IMR-90 (cell line): ENCODE measurements around the gene PPIP5K2. TPM values are rescaled to one million over a fixed set of nuclear protein-coding genes. Genes with fewer than 3 reads are reported as not detected.

Experiments used
- ATAC-seq: fragments of 200-7000 bp; cut with Tn5 transposase; 2 replicates; pipeline ENCODE4 v1.9.1; 2020; ENCODE audit warnings: low read depth, mild to moderate bottlenecking, moderate library complexity
- BruUV-seq: library from RNA; stranded (reverse); fragments of 400-500 nt; replicated peaks from 2 replicates; lab custom pipeline; 2021; lab: Mats Ljungman, UMichigan
- CTCF ChIA-PET: fragments of 300-600 bp; formaldehyde crosslinking; extraction: SDS; loops from one replicate; lab custom pipeline; 2021; ENCODE audit warnings: antibody characterized with exemption; lab: Yijun Ruan, JAX
- POLR2A ChIA-PET: fragments of 300-600 bp; sonication (Branson Sonifier 250); formaldehyde crosslinking; loops from one replicate; lab custom pipeline; 2022; ENCODE audit warnings: antibody characterized with exemption; ENCODE audit not compliant: unreplicated experiment; lab: Charles Lee
- DNase-seq: peaks from one replicate; pipeline ENCODE4 v3.0.0; 2013
- H2AFZ ChIP-seq: replicated peaks from 2 replicates; pipeline ENCODE3; 2013; ENCODE audit warnings: low read length, mild to moderate bottlenecking; ENCODE audit not compliant: poor library complexity
- H2AK5ac ChIP-seq: 2 replicates; pipeline ENCODE4 v1.6.1; 2013; ENCODE audit warnings: low read depth, low read length, inconsistent platforms
- H2AK9ac ChIP-seq: replicated peaks from 2 replicates; pipeline ENCODE3; 2013; ENCODE audit warnings: mild to moderate bottlenecking, low read depth, low read length, moderate library complexity; ENCODE audit not compliant: poor library complexity
- H2BK120ac ChIP-seq: 2 replicates; pipeline ENCODE4 v1.6.1; 2013; ENCODE audit warnings: low read depth, low read length, inconsistent platforms
- H2BK15ac ChIP-seq: 3 replicates; pipeline ENCODE4 v1.6.1; 2013; ENCODE audit warnings: low read depth, low read length, inconsistent platforms
- H2BK20ac ChIP-seq: 2 replicates; pipeline ENCODE4 v1.6.1; 2013; ENCODE audit warnings: low read depth, mild to moderate bottlenecking, inconsistent platforms, low read length, moderate library complexity
- H2BK5ac ChIP-seq: 2 replicates; pipeline ENCODE4 v1.6.1; 2013; ENCODE audit warnings: mild to moderate bottlenecking, low read depth, low read length, inconsistent platforms; ENCODE audit not compliant: poor library complexity, severe bottlenecking
- H3K14ac ChIP-seq: replicated peaks from 2 replicates; pipeline ENCODE4 v1.6.1; 2013; ENCODE audit warnings: low read depth, low read length, inconsistent platforms
- H3K18ac ChIP-seq: 2 replicates; pipeline ENCODE4 v1.6.1; 2013; ENCODE audit warnings: low read depth, low read length, control low read depth
- H3K23ac ChIP-seq: 2 replicates; pipeline ENCODE4 v1.6.1; 2013; ENCODE audit warnings: low read depth, low read length, inconsistent platforms
- H3K27ac ChIP-seq: 2 replicates; pipeline ENCODE4 v1.5.1; 2013; ENCODE audit warnings: mild to moderate bottlenecking, control low read depth, low read length; ENCODE audit not compliant: insufficient read depth
- H3K27me3 ChIP-seq: 2 replicates; pipeline ENCODE4 v1.6.1; 2013; ENCODE audit warnings: low read length; ENCODE audit not compliant: control insufficient read depth, insufficient read depth
- H3K36me3 ChIP-seq: 2 replicates; pipeline ENCODE4 v1.6.1; 2013; ENCODE audit warnings: low read length, mixed read lengths; ENCODE audit not compliant: control insufficient read depth, insufficient read depth
- H3K4ac ChIP-seq: 2 replicates; pipeline ENCODE4 v1.6.1; 2013; ENCODE audit warnings: low read depth, low read length, inconsistent platforms
- H3K4me1 ChIP-seq: 2 replicates; pipeline ENCODE4 v1.6.1; 2013; ENCODE audit warnings: low read length, mixed read lengths; ENCODE audit not compliant: control insufficient read depth, insufficient read depth
- H3K4me2 ChIP-seq: 2 replicates; pipeline ENCODE4 v1.6.1; 2013; ENCODE audit warnings: low read depth, mild to moderate bottlenecking, control low read depth, low read length, moderate library complexity
- H3K4me3 ChIP-seq: 2 replicates; pipeline ENCODE4 v1.5.1; 2013; ENCODE audit warnings: low read depth, mild to moderate bottlenecking, control low read depth, low read length, moderate library complexity; ENCODE audit not compliant: insufficient read depth
- H3K56ac ChIP-seq: 2 replicates; pipeline ENCODE4 v1.6.1; 2013; ENCODE audit warnings: low read length, inconsistent platforms; ENCODE audit not compliant: insufficient read depth; ENCODE audit errors: extremely low read depth
- H3K79me1 ChIP-seq, 2 experiments: 2 replicates each; pipeline ENCODE4 v1.6.1; 2013; ENCODE audit warnings: low read length in 2 of 2, inconsistent platforms in 1 of 2, low read depth in 1 of 2
- H3K9ac ChIP-seq: 2 replicates; pipeline ENCODE4 v1.6.1; 2013; ENCODE audit warnings: low read depth, low read length, control low read depth
- H3K9me1 ChIP-seq: 2 replicates; pipeline ENCODE4 v1.6.1; 2013; ENCODE audit warnings: low read length, inconsistent platforms; ENCODE audit not compliant: insufficient read depth
- H3K9me3 ChIP-seq: 2 replicates; pipeline ENCODE4 v1.6.1; 2013; ENCODE audit warnings: low read length; ENCODE audit not compliant: control insufficient read depth, insufficient read depth
- H4K20me1 ChIP-seq: 2 replicates; pipeline ENCODE4 v1.6.1; 2013; ENCODE audit warnings: low read length, inconsistent platforms; ENCODE audit not compliant: insufficient read depth
- H4K5ac ChIP-seq: 2 replicates; pipeline ENCODE4 v1.6.1; 2013; ENCODE audit warnings: mild to moderate bottlenecking, low read depth, low read length, control low read depth
- H4K8ac ChIP-seq, 2 experiments: 2 replicates each; pipeline ENCODE4 v1.6.1; 2013; ENCODE audit warnings: low read depth in 2 of 2, low read length in 2 of 2, control low read depth in 1 of 2, inconsistent platforms in 1 of 2
- H4K91ac ChIP-seq: 2 replicates; pipeline ENCODE4 v1.6.1; 2013; ENCODE audit warnings: low read depth, low read length, inconsistent platforms; ENCODE audit not compliant: insufficient read depth
- BHLHE40 ChIP-seq: fragments of 150-350 bp; IDR thresholded peaks from 2 replicates; pipeline ENCODE4 v1.6.1; 2016; ENCODE audit warnings: mild to moderate bottlenecking, low read depth, low read length
- CEBPB ChIP-seq: IDR thresholded peaks from 2 replicates; pipeline ENCODE4 v1.6.1; 2012; ENCODE audit warnings: low read depth, low read length, improper control_type of control experiment
- CHD1 ChIP-seq: IDR thresholded peaks from 2 replicates; pipeline ENCODE4 v1.6.1; 2012; ENCODE audit warnings: low read depth, low read length, improper control_type of control experiment
- FOS ChIP-seq: fragments of 150-350 bp; IDR thresholded peaks from 2 replicates; pipeline ENCODE4 v1.6.1; 2016; ENCODE audit warnings: low read depth, low read length
- MAFK ChIP-seq: IDR thresholded peaks from 2 replicates; pipeline ENCODE4 v1.6.1; 2012; ENCODE audit warnings: low read depth, low read length, improper control_type of control experiment
- MAZ ChIP-seq: IDR thresholded peaks from 2 replicates; pipeline ENCODE4 v1.6.1; 2012; ENCODE audit warnings: low read depth, mild to moderate bottlenecking, low read length, improper control_type of control experiment, moderate library complexity, borderline replicate concordance
- MXI1 ChIP-seq: IDR thresholded peaks from 2 replicates; pipeline ENCODE4 v1.6.1; 2012; ENCODE audit warnings: low read depth, mild to moderate bottlenecking, low read length, moderate library complexity, borderline replicate concordance
- NFE2L2 ChIP-seq: fragments of 150-350 bp; IDR thresholded peaks from 2 replicates; pipeline ENCODE4 v1.6.1; 2016; ENCODE audit warnings: low read depth, mild to moderate bottlenecking, low read length
- POLR2A ChIP-seq: IDR thresholded peaks from 2 replicates; pipeline ENCODE4 v1.6.1; 2012; ENCODE audit warnings: mild to moderate bottlenecking, low read depth, low read length
- RAD21 ChIP-seq: IDR thresholded peaks from 2 replicates; pipeline ENCODE4 v1.6.1; 2012; ENCODE audit warnings: low read length, improper control_type of control experiment
- RCOR1 ChIP-seq: IDR thresholded peaks from 2 replicates; pipeline ENCODE4 v1.6.1; 2012; ENCODE audit warnings: mild to moderate bottlenecking, low read length, improper control_type of control experiment; ENCODE audit not compliant: insufficient replicate concordance
- RFX5 ChIP-seq: IDR thresholded peaks from 2 replicates; pipeline ENCODE4 v1.8.0; 2012; ENCODE audit warnings: low read depth, mild to moderate bottlenecking, low read length, moderate library complexity
- SMC3 ChIP-seq: fragments of 150-350 bp; IDR thresholded peaks from 2 replicates; pipeline ENCODE4 v1.6.1; 2016; ENCODE audit warnings: low read depth, mild to moderate bottlenecking, antibody characterized with exemption, low read length, moderate library complexity
- WGBS, 2 experiments: methylation state at CpG; one replicate each; pipeline versions ENCODE4 v1.1.5 to v1.1.7; 2013; ENCODE audit warnings: missing lambda C conversion rate in 2 of 2; ENCODE audit not compliant: insufficient read length in 1 of 2; ENCODE audit errors: extremely low coverage in 2 of 2; 5-methylcytosine and 5-hydroxymethylcytosine counted together
- dilution Hi-C: fragments of 300-500 bp; cut with HindIII; formaldehyde crosslinking; loops from one replicate; pipeline ENCODE4 v1.14.3; 2018; ENCODE audit warnings: low sequenced_read_pairs; ENCODE audit not compliant: unreplicated experiment
- in situ Hi-C: fragments of 300-500 bp; cut with MboI; formaldehyde crosslinking; loops from 3 replicates; pipeline ENCODE4 v1.14.3; 2019; ENCODE audit warnings: low sequenced_read_pairs, inconsistent platforms, mixed read lengths
- intact Hi-C: fragments of 100-400 bp; cut with micrococcal nuclease; formaldehyde crosslinking; loops from 2 replicates; pipeline ENCODE4 v1.10.0; 2022
- polyA plus RNA-seq, 3 experiments: library from polyadenylated mRNA; depleted of rRNA; stranded (reverse); fragments of >200 nt; gene quantifications; 2 replicates each; pipeline ENCODE4 v1.2.3, GENCODE V29; 2012; ENCODE audit warnings: low replicate concordance in 1 of 3
- total RNA-seq: library from RNA; depleted of rRNA; stranded (reverse); fragments of >200 nt; gene quantifications from 2 replicates; pipeline ENCODE4 v1.2.3, GENCODE V29; 2012
- TF ChIP-seq, protein P1 (sequence below): fragments of 150-350 bp; IDR thresholded peaks from 2 replicates; pipeline ENCODE4 v1.6.1; 2016; ENCODE audit warnings: low read depth, mild to moderate bottlenecking, low read length, moderate library complexity, borderline replicate concordance
- TF ChIP-seq, protein P2 (sequence below): conservative IDR thresholded peaks from 2 replicates; pipeline ENCODE4 v1.5.1; 2012; ENCODE audit warnings: mild to moderate bottlenecking, low read depth, low read length, improper control_type of control experiment
- TF ChIP-seq, protein P3 (sequence below): fragments of 150-350 bp; IDR thresholded peaks from 2 replicates; pipeline ENCODE4 v1.6.1; 2017; ENCODE audit warnings: mild to moderate bottlenecking, antibody characterized with exemption, low read length, low read depth

PPIP5K2 gene
- total and polyA plus RNA-seq, 2 of the 4 experiments (the other 2 are of a cell fraction): 32.4 to 67.6 TPM

DNA sequence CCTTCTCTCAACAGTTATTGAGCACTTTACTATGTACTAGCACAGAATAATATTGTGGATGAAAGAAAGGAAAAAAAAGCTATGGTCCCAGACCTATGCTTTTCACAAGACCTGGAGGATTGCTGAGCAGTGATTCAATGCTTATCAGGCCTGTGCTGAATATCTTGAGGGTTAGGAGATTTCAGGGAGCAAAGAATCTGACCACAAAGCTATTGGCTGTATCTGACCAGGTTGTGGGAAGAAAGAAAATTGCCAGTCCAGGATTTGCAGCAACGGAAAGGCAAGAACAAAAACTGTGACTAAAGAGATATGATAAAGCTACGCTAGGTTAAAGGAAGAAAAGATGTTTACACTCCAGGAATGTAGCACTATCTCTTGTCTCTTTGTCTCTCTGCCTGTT lies 123.6 kb downstream of the PPIP5K2 start:
- ATAC-seq: peak; percentile 49
- DNase-seq: peak; percentile 67
- H3K23ac ChIP-seq: no peak overlapping the region
- H3K18ac ChIP-seq: no peak overlapping the region
- H2AFZ ChIP-seq: no peak overlapping the region
- peaks cover 3% of the 10 kb centered on the region for H3K4me1 ChIP-seq
- dilution Hi-C loops (no loop called here), intact Hi-C loops (no loop called here), in situ Hi-C loops (no loop called here)
- no peak overlapping the region for H2BK120ac ChIP-seq
- no peaks in the 10 kb centered on the region for H3K9me1 ChIP-seq
- H3K79me1 ChIP-seq: no peaks in the 10 kb centered on the region
- no TSS peak for BruUV-seq
- H3K4me3 ChIP-seq: no peak overlapping the region
- no peaks in the 10 kb centered on the region for H3K36me3 ChIP-seq
- H2BK5ac ChIP-seq: no peak overlapping the region
- TF ChIP-seq POLR2A (no peak), SMC3 (no peak), CEBPB (no peak), CHD1 (no peak), RCOR1 (no peak), MAZ (no peak), RFX5 (no peak), BHLHE40 (no peak), MXI1 (no peak), RAD21 (no peak), MAFK (no peak), FOS (no peak), NFE2L2 (no peak)
- TF ChIP-seq, protein P1, sequence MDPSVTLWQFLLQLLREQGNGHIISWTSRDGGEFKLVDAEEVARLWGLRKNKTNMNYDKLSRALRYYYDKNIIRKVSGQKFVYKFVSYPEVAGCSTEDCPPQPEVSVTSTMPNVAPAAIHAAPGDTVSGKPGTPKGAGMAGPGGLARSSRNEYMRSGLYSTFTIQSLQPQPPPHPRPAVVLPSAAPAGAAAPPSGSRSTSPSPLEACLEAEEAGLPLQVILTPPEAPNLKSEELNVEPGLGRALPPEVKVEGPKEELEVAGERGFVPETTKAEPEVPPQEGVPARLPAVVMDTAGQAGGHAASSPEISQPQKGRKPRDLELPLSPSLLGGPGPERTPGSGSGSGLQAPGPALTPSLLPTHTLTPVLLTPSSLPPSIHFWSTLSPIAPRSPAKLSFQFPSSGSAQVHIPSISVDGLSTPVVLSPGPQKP: no peak
- TF ChIP-seq, protein P2, sequence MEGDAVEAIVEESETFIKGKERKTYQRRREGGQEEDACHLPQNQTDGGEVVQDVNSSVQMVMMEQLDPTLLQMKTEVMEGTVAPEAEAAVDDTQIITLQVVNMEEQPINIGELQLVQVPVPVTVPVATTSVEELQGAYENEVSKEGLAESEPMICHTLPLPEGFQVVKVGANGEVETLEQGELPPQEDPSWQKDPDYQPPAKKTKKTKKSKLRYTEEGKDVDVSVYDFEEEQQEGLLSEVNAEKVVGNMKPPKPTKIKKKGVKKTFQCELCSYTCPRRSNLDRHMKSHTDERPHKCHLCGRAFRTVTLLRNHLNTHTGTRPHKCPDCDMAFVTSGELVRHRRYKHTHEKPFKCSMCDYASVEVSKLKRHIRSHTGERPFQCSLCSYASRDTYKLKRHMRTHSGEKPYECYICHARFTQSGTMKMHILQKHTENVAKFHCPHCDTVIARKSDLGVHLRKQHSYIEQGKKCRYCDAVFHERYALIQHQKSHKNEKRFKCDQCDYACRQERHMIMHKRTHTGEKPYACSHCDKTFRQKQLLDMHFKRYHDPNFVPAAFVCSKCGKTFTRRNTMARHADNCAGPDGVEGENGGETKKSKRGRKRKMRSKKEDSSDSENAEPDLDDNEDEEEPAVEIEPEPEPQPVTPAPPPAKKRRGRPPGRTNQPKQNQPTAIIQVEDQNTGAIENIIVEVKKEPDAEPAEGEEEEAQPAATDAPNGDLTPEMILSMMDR: no peak
- TF ChIP-seq, protein P3, sequence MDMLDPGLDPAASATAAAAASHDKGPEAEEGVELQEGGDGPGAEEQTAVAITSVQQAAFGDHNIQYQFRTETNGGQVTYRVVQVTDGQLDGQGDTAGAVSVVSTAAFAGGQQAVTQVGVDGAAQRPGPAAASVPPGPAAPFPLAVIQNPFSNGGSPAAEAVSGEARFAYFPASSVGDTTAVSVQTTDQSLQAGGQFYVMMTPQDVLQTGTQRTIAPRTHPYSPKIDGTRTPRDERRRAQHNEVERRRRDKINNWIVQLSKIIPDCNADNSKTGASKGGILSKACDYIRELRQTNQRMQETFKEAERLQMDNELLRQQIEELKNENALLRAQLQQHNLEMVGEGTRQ: no peak
- POLR2A ChIA-PET: no interaction called here
- no CpG with 5 or more reads among the region's 2 CpGs for WGBS, 2 experiments
- CTCF ChIA-PET: no interaction called here
- no peak overlapping the region for H3K27ac ChIP-seq
- no peak overlapping the region for H3K9ac ChIP-seq
- H3K14ac ChIP-seq: no peak overlapping the region
- H2AK9ac ChIP-seq: no peak overlapping the region
- H3K4me2 ChIP-seq: no peak overlapping the region; the same call in 1 of the 2 replicates
- H2BK20ac ChIP-seq: no peak overlapping the region
- H3K4ac ChIP-seq: no peak overlapping the region
- no peak overlapping the region for H2AK5ac ChIP-seq
- no peaks in the 10 kb centered on the region for H3K9me3 ChIP-seq
- H4K91ac ChIP-seq: no peak overlapping the region
- H3K56ac ChIP-seq: no peak overlapping the region
- no peaks in the 10 kb centered on the region; the same call in 1 of the 2 replicates for H3K27me3 ChIP-seq
- H2BK15ac ChIP-seq: no peak overlapping the region
- no peaks in the 10 kb centered on the region for H4K20me1 ChIP-seq
- no peak overlapping the region for H4K5ac ChIP-seq
- H4K8ac ChIP-seq: no peak overlapping the region
